ENCODE measurements around the gene MOB1A. TPM values are rescaled to one million over a fixed set of nuclear protein-coding genes. Genes with fewer than 3 reads are reported as not detected.

Gene MOB1A
- total RNA-seq, 1 experiment from 2014 or later: 88.2 TPM

GRCh38 chr2:74119912-74120825 is 58.5 kb downstream of the MOB1A start (continued):
- TF ChIP-seq ZBTB43 (CRISPR knock-in tag; IDR thresholded peaks at IDR 0.05) (no peak), CREM (CRISPR knock-in tag; IDR thresholded peaks at IDR 0.05) (peak; percentile 86), AR (CRISPR knock-in tag; IDR thresholded peaks at IDR 0.05) (no peak; the same call in 1 of the 2 replicates), FOXP4 (CRISPR knock-in tag; IDR thresholded peaks at IDR 0.05) (peak; percentile 2; the same call in 1 of the 2 replicates), ATF3 (CRISPR knock-in tag; conservative IDR thresholded peaks at IDR 0.05) (no peak), CBFB (CRISPR knock-in tag; IDR thresholded peaks at IDR 0.05; ENCODE audit: low read depth) (no peak), MYBL2 (CRISPR knock-in tag; IDR thresholded peaks at IDR 0.05) (peak; percentile 71; the same call in 1 of the 2 replicates), SMAD4 (CRISPR knock-in tag; IDR thresholded peaks at IDR 0.05) (peak; percentile 64; the same call in 1 of the 2 replicates), ZNF425 (CRISPR knock-in tag; conservative IDR thresholded peaks at IDR 0.05) (no peak), IRF2 (CRISPR knock-in tag; IDR thresholded peaks at IDR 0.05; ENCODE audit: borderline replicate concordance, low read depth) (no peak), OVOL2 (CRISPR knock-in tag; IDR thresholded peaks at IDR 0.05; ENCODE audit: borderline replicate concordance) (no peak), EMX1 (CRISPR knock-in tag; IDR thresholded peaks at IDR 0.05) (peak; percentile 75; the same call in 1 of the 2 replicates), ERG (CRISPR knock-in tag; IDR thresholded peaks at IDR 0.05) (peak; percentile 71; the same call in 1 of the 2 replicates), ZNF532 (CRISPR knock-in tag; IDR thresholded peaks at IDR 0.05; ENCODE audit: borderline replicate concordance) (0 out of 2 replicates have a peak, but pooled peaks have one; percentile 42), ATF1 (CRISPR knock-in tag; IDR thresholded peaks at IDR 0.05) (no peak), ZSCAN18 (CRISPR knock-in tag; IDR thresholded peaks at IDR 0.05) (peak; percentile 65; the same call in 1 of the 2 replicates), NFE2L1 (CRISPR knock-in tag; IDR thresholded peaks at IDR 0.05) (0 out of 2 replicates have a peak, but pooled peaks have one; percentile 60), E2F4 (CRISPR knock-in tag; IDR thresholded peaks at IDR 0.05; ENCODE audit: borderline replicate concordance, low read depth) (peak; percentile 46; the same call in 1 of the 2 replicates)
